Stimulated activated CD8-positive, alpha-beta memory T cell treated with anti-CD3 and anti-CD28 coated beads, Interleukin-4, amount 100 ng/mL, for 4 hours (primary cell): ENCODE measurements around the gene ZNF469.

Experiments used
- DNase-seq, 2 donors: peaks; one replicate each; pipeline ENCODE4 v3.0.0-alpha.2; 2020; ENCODE audit warnings: low read depth in 2 of 2, low spot score in 1 of 2

Gene ZNF469

GRCh38 chr16:88378401-88378800 is 4.4 kb upstream of the ZNF469 start:
- no peak for DNase-seq

GRCh38 chr16:88378836-88379693 is 3.7 kb upstream of the ZNF469 start:
- no peak for DNase-seq

GRCh38 chr16:88379694-88380040 is 3.1 kb upstream of the ZNF469 start:
- DNase-seq, result no peak

GRCh38 chr16:88380099-88380498 is 2.7 kb upstream of the ZNF469 start:
- no peak for DNase-seq

GRCh38 chr16:88380619-88381018 is 2.1 kb upstream of the ZNF469 start:
- DNase-seq, result no peak

GRCh38 chr16:88381820-88382451 is 823 bp upstream of the ZNF469 start:
- DNase-seq, result no peak

GRCh38 chr16:88383401-88384221 is 852 bp downstream of the ZNF469 start:
- DNase-seq, result no peak

- no peak for DNase-seq
Observed at GRCh38 chr16:88384222-88385111, 1.7 kb downstream of the ZNF469 start.

GRCh38 chr16:88385112-88385594 is 2.4 kb downstream of the ZNF469 start:
- DNase-seq, result no peak

GRCh38 chr16:88385831-88386815 is 3.4 kb downstream of the ZNF469 start:
- DNase-seq, result no peak

- no peak for DNase-seq
Observed at GRCh38 chr16:88387180-88387765, 4.5 kb downstream of the ZNF469 start.

- DNase-seq, result no peak
Observed at GRCh38 chr16:88387941-88388627, 5.3 kb downstream of the ZNF469 start.

GRCh38 chr16:88389191-88389590 is 6.4 kb downstream of the ZNF469 start:
- no peak for DNase-seq

- no peak for DNase-seq
Observed at GRCh38 chr16:88389621-88390160, 6.9 kb downstream of the ZNF469 start.

- no peak for DNase-seq
Observed at GRCh38 chr16:88390265-88390664, 7.5 kb downstream of the ZNF469 start.

GRCh38 chr16:88390735-88391134 is 8.0 kb downstream of the ZNF469 start:
- DNase-seq, result no peak

- no peak for DNase-seq
Observed at GRCh38 chr16:88391144-88391850, 8.5 kb downstream of the ZNF469 start.

GRCh38 chr16:88392111-88392510 is 9.4 kb downstream of the ZNF469 start:
- DNase-seq, result no peak
